NCI-H226 (cell line): ENCODE results near the gene TRIM52.

ENCODE experiments used
- DNase-seq: peaks from one replicate; pipeline ENCODE4 v3.0.0-alpha.2; 2015

TRIM52 gene

GRCh38 chr5:181255836-181256578 is 4.9 kb downstream of the TRIM52 start:
- no peak for DNase-seq

GRCh38 chr5:181255276-181255675 is 5.7 kb downstream of the TRIM52 start:
- DNase-seq = no peak

GRCh38 chr5:181248277-181248676 is 12.7 kb downstream of the TRIM52 start:
- DNase-seq = no peak

DNA sequence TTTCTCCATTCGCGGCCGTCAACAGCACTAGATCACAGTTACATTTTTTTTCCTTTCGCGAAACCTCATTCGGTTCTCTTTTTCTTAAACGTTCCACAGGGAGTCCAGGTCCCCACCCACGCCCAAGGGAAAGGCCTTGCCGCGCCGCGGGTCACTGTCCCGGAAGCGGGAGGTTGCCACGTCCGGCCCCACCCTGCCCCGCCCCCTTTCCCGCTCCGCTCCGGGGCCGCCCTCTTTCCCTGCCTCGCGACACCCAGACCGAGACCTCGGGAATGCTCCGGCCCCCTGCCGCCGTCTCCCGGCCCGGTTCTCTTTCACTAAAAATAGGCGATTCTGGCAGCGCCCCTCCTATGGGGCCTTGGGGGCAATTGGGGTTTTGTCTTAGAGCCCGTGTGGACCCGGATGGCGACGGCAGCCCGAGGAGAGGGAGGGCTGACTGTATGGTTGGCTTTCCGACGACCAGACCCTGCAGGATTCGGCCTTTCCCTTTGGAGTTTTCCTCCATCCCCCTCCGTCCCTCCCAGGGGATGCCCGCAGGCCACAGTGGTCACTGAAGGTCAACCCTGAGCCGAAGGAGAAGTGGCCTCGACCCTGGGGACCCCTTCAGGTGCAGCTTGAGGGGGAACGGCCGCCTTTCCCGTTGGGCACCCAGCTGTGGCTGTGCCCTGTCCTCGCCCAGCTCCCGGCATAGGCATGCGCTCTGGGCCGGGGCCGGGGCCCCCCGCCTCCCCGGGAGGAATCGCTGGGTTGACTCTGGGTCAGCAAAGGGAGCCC is 14.5 kb downstream of the TRIM52 start:
- DNase-seq = peak; percentile 81

DNA sequence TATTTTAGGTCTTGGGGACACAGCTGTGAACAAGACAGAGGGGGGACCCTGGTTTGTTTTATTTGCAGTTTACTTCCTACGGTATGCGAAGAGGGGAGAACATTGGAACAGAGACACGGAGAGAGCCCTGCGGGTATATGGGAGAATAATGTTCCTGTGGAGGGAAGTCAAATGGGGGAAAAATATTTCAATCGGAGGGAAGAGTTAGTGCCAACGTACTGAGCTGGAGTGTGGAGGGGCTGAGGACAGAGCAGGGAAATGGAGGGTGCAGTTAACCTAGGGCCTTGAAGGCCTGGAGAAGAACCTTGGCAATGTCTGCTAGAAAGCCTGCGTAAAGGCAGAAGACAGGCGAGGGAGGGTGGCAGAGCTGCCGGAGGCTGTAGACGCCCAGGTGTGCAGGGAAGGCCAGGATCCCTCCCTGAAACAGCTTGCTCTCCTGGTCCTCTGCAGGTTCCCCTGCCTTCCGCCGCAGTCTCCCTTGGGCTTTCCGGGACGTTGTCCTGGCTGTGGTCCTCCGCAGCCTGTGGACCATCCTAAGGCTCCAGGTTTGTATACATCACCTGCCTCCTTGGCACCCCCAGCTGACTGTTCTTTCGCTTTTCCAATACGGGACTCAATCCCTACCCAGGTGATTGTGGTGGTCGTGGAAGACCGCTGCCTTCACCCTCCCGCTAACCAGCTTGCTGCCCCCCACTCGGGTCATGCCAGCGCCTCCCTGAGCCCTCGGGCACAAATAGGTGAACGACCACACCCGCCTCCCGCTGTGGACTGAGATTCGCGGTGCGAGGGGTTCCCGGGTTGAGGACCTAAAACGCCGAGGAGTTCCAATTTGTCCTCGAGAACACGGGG is 15.3 kb downstream of the TRIM52 start:
- DNase-seq = no peak

- peak; percentile 82 for DNase-seq
Measured at GRCh38 chr5:181243564-181244343, 17.2 kb downstream of the TRIM52 start, which contains the start of gene RACK1. RACK1 (minus strand) TSS chr5:181243906; CDS start chr5:181243800, 106 bp downstream.

GRCh38 chr5:181243018-181243563 is 17.9 kb downstream of the TRIM52 start:
- no peak for DNase-seq

DNA sequence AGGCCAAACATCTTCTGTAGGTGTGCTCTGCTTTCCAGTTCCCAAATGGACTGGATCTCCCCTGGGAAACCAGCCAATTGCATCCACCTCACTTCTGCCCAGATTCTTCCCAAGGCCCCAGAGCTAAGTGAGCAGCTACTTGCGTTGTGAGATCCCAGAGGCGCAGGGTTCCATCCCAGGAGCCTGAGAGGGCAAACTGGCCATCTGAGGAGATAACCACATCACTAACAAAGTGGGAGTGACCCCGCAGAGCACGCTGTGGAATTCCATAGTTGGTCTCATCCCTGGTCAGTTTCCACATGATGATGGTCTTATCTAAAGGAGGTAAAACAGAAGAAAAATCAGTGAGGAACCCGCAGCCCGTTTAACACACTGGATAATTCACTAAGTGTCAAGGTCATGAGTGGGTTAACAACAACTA is 18.9 kb downstream of the TRIM52 start:
- no peak for DNase-seq

GRCh38 chr5:181241393-181241975 is 19.5 kb downstream of the TRIM52 start:
- peak; percentile 72 for DNase-seq

GRCh38 chr5:181239062-181239663 is 21.8 kb downstream of the TRIM52 start:
- no peak for DNase-seq

- DNase-seq = no peak
Measured at GRCh38 chr5:181237729-181238385, 23.1 kb downstream of the TRIM52 start.

DNA sequence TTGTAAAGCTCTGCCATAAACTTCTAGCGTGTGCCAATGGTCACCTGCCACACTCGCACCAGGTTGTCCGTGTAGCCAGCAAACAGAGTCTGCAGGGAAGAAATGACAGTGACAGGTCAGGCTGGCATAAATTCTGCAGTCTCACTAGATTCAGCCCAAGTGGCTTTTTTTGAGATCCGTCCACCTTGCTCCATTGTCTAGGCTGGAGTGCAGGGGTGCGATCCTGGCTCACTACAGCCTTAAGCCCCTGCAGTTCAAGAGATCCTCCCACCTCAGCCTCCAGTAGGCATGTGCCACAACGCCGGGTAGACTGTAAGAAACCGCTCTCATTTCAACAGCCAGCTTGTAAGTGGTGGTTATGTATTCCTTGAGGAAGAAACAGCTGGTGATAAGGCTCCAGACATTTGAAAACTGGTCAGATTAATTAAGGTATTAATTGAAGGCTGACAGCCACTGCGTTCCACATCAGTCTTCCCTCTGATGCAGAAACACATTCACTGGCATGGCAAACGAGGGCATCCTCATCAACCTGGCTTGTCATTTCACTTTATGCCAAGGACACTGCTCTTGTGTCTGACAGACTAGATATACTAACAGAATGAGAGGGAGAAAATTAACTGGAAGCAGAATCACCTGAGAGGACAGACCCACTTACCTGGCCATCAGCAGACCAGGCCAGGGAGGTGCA is 23.8 kb downstream of the TRIM52 start:
- no peak for DNase-seq

DNA sequence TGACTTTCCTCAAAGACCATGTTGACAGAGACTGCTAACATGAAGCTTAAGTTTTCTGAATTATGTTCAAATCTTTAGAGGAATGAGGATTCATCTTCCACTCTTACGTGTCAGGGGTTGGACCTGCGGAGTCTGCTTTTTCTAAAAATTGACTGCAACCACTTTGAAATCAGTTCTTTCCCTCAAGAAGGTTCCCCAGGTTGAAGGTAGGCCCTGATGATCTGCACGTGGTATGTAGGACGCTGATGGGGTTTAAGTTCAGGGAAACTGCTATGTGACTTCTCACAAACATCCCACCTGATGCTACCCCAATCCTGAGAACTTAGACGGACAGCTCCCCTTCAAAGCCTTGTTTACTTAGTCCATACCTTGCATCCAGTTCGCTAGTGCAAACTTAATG is 24.5 kb downstream of the TRIM52 start:
- DNase-seq = no peak

- DNase-seq = no peak
Measured at GRCh38 chr5:181235689-181236366, 25.1 kb downstream of the TRIM52 start.

GRCh38 chr5:181235323-181235688 is 25.6 kb downstream of the TRIM52 start:
- no peak for DNase-seq

DNA sequence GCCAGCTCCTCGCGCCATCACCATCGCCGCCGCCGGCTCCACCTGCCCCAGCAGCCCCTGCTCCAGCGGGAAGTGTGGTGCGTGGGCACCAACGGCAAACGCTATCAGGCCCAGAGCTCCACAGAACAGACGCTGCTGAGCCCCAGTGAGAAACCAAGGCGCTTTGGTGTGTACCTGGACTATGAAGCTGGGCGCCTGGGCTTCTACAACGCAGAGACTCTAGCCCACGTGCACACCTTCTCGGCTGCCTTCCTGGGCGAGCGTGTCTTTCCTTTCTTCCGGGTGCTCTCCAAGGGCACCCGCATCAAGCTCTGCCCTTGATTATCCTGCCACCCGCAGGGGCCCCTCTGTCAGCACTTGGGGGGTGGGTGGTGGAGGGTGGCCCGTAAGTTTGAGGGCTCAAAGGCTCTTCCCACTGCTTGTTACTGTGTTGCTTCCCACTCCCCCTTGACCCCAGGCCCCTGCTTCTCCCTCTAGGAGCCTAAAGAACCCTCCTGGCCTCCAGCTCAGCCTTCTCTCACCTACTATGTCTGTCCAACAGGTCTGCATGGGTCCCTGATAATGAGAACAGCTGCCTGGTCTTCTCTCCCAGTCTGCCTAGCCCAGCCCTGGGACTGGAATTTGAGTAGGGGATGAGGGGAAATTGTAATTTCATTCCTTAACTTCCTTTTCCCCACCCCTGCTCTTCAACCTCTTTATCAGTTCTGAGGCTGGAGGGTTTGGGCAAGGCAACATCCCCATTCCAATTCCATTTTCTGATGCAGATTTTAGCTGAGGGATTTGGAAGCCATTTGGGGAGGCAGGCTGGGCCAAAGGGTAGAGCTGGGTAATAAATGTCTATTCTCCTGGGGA is 26.3 kb downstream of the TRIM52 start:
- no peak for DNase-seq

- DNase-seq = no peak
Measured at GRCh38 chr5:181233801-181234454, 27.0 kb downstream of the TRIM52 start.
